Measurements from ENCODE around the gene EPB42.

GRCh38 chr15:43241100-43241499 lies 20.3 kb upstream of the EPB42 start:
- no peak for TF ChIP-seq POLR2A (IDR thresholded peaks at IDR 0.05; ENCODE audit: low read depth, low read length)
- TF ChIP-seq POLR2AphosphoS5 (IDR thresholded peaks at IDR 0.05; ENCODE audit: low read depth, low read length), result no peak

Measured in GM12892 (cell line).